ENCODE data around the gene POP4. TPM values are rescaled to one million over a fixed set of nuclear protein-coding genes. Genes with fewer than 3 reads are reported as not detected.

The POP4 gene
- total and polyA plus RNA-seq, 2 of the 4 experiments (the other 2 are of a cell fraction), result 65.1 to 87.2 TPM

DNA sequence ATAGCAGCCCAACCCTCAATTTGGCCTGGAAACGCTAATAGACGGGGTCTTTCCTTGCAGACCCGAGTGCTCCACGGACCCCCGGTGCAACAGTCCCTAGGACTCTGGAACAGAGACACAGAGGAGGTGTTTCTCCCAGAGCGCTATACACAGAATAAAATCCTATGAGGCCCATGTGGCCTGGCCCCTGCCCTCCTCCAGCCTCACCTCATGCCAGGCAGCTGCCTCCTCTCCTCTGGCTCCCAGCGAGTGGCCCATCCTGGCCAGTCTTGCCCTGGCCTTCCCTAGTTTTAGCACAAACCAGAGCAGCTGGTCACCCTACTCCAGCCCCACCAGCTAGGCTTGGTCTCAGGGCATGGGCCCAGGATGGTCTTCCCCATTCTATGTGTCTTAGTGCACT, 20.3 kb downstream of the POP4 start:
- H2BK20ac ChIP-seq (ENCODE audit: low read depth, low read length), result no peak overlapping the region
- no peak overlapping the region for H3K27ac ChIP-seq (ENCODE audit: insufficient read depth, low read length)
- TF ChIP-seq, protein P1, sequence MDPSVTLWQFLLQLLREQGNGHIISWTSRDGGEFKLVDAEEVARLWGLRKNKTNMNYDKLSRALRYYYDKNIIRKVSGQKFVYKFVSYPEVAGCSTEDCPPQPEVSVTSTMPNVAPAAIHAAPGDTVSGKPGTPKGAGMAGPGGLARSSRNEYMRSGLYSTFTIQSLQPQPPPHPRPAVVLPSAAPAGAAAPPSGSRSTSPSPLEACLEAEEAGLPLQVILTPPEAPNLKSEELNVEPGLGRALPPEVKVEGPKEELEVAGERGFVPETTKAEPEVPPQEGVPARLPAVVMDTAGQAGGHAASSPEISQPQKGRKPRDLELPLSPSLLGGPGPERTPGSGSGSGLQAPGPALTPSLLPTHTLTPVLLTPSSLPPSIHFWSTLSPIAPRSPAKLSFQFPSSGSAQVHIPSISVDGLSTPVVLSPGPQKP (IDR thresholded peaks at IDR 0.05; ENCODE audit: borderline replicate concordance, low read depth, low read length), result no peak
- TF ChIP-seq POLR2A (IDR thresholded peaks at IDR 0.05; ENCODE audit: low read depth, low read length) (no peak), RCOR1 (IDR thresholded peaks at IDR 0.05; ENCODE audit: insufficient replicate concordance, low read length) (no peak), MAZ (IDR thresholded peaks at IDR 0.05; ENCODE audit: borderline replicate concordance, low read depth, low read length) (no peak), CHD1 (IDR thresholded peaks at IDR 0.05; ENCODE audit: low read depth, low read length) (no peak), CEBPB (IDR thresholded peaks at IDR 0.05; ENCODE audit: low read depth, low read length) (no peak), FOS (IDR thresholded peaks at IDR 0.05; ENCODE audit: low read depth, low read length) (no peak), NFE2L2 (IDR thresholded peaks at IDR 0.05; ENCODE audit: low read depth, low read length) (no peak), RAD21 (IDR thresholded peaks at IDR 0.05; ENCODE audit: low read length) (no peak), RFX5 (IDR thresholded peaks at IDR 0.05; ENCODE audit: low read depth, low read length) (no peak), MAFK (IDR thresholded peaks at IDR 0.05; ENCODE audit: low read depth, low read length) (no peak), SMC3 (IDR thresholded peaks at IDR 0.05; ENCODE audit: low read depth, low read length) (no peak), MXI1 (IDR thresholded peaks at IDR 0.05; ENCODE audit: borderline replicate concordance, low read depth, low read length) (no peak)
- TF ChIP-seq, protein P2, sequence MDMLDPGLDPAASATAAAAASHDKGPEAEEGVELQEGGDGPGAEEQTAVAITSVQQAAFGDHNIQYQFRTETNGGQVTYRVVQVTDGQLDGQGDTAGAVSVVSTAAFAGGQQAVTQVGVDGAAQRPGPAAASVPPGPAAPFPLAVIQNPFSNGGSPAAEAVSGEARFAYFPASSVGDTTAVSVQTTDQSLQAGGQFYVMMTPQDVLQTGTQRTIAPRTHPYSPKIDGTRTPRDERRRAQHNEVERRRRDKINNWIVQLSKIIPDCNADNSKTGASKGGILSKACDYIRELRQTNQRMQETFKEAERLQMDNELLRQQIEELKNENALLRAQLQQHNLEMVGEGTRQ (IDR thresholded peaks at IDR 0.05; ENCODE audit: low read depth, low read length), result no peak
- H3K4me2 ChIP-seq (ENCODE audit: low read depth, low read length), result no peak overlapping the region
- intact Hi-C loops (cut with micrococcal nuclease), result no loop called here
- no peak overlapping the region for H3K4ac ChIP-seq (ENCODE audit: low read depth, low read length)
- no peaks in the 10 kb centered on the region for H3K4me1 ChIP-seq (ENCODE audit: control insufficient read depth, insufficient read depth, low read length)
- H3K79me1 ChIP-seq (ENCODE audit: low read depth in 1 of 2, low read length in 2 of 2), result no peaks in the 10 kb centered on the region
- dilution Hi-C loops (cut with HindIII; ENCODE audit: low sequenced_read_pairs, unreplicated experiment), result no loop called here
- no peak overlapping the region for H3K9ac ChIP-seq (ENCODE audit: low read depth, low read length)
- H2AK9ac ChIP-seq (replicated peaks; ENCODE audit: low read depth, low read length, poor library complexity), result no peak overlapping the region
- ChIA-PET CTCF (interaction anchor here (0.6 kb wide), 1 partner anchor 14 kb away, joined by 3 read pairs; no protein-coding TSS in a partner anchor), POLR2A (ENCODE audit: unreplicated experiment) (no interaction called here)
- 97% methylated on average over 5 of the region's 7 CpGs; no CpG with 5 or more reads in 1 of the 2 experiments for WGBS, 2 experiments (ENCODE audit: extremely low coverage in 2 of 2, insufficient read length in 1 of 2)
- H4K91ac ChIP-seq (ENCODE audit: insufficient read depth, low read depth, low read length), result no peak overlapping the region
- no peak overlapping the region for H3K18ac ChIP-seq (ENCODE audit: low read depth, low read length)
- H3K23ac ChIP-seq (ENCODE audit: low read depth, low read length), result no peak overlapping the region
- H3K27me3 ChIP-seq (ENCODE audit: control insufficient read depth, insufficient read depth, low read length), result no peaks in the 10 kb centered on the region; the same call in 1 of the 2 replicates
- no TSS peak for BruUV-seq (replicated peaks)
- no peaks in the 10 kb centered on the region for H3K9me1 ChIP-seq (ENCODE audit: insufficient read depth, low read length)
- H2AFZ ChIP-seq (replicated peaks; ENCODE audit: low read length, poor library complexity), result no peak overlapping the region
- no peak overlapping the region for H4K5ac ChIP-seq (ENCODE audit: low read depth, low read length)
- H3K9me3 ChIP-seq (ENCODE audit: control insufficient read depth, insufficient read depth, low read length), result no peaks in the 10 kb centered on the region
- H2BK15ac ChIP-seq (ENCODE audit: low read depth, low read length), result no peak overlapping the region
- H4K8ac ChIP-seq (ENCODE audit: low read depth in 2 of 2, low read length in 2 of 2), result no peak overlapping the region
- no peak overlapping the region for H2BK120ac ChIP-seq (ENCODE audit: low read depth, low read length)
- no peaks in the 10 kb centered on the region for H4K20me1 ChIP-seq (ENCODE audit: insufficient read depth, low read length)
- H3K56ac ChIP-seq (ENCODE audit: extremely low read depth, insufficient read depth, low read length), result no peak overlapping the region
- no peaks in the 10 kb centered on the region for H3K36me3 ChIP-seq (ENCODE audit: control insufficient read depth, insufficient read depth, low read length)
- H2BK5ac ChIP-seq (ENCODE audit: low read depth, low read length, poor library complexity, severe bottlenecking), result no peak overlapping the region
- H3K4me3 ChIP-seq (ENCODE audit: insufficient read depth, low read depth, low read length), result no peak overlapping the region
- in situ Hi-C loops (cut with MboI; ENCODE audit: low sequenced_read_pairs), result no loop called here
- no peak overlapping the region for H3K14ac ChIP-seq (replicated peaks; ENCODE audit: low read depth, low read length)
- ATAC-seq (ENCODE audit: low read depth), result no peak
- no peak for DNase-seq
- H2AK5ac ChIP-seq (ENCODE audit: low read depth, low read length), result no peak overlapping the region
